Measurements from ENCODE around the gene TRAPPC5.

GRCh38 chr19:7732045-7732444, 51.4 kb downstream of the TRAPPC5 start, which contains the start of gene CLEC4G:
- TF ChIP-seq, protein P1, sequence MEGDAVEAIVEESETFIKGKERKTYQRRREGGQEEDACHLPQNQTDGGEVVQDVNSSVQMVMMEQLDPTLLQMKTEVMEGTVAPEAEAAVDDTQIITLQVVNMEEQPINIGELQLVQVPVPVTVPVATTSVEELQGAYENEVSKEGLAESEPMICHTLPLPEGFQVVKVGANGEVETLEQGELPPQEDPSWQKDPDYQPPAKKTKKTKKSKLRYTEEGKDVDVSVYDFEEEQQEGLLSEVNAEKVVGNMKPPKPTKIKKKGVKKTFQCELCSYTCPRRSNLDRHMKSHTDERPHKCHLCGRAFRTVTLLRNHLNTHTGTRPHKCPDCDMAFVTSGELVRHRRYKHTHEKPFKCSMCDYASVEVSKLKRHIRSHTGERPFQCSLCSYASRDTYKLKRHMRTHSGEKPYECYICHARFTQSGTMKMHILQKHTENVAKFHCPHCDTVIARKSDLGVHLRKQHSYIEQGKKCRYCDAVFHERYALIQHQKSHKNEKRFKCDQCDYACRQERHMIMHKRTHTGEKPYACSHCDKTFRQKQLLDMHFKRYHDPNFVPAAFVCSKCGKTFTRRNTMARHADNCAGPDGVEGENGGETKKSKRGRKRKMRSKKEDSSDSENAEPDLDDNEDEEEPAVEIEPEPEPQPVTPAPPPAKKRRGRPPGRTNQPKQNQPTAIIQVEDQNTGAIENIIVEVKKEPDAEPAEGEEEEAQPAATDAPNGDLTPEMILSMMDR (conservative IDR thresholded peaks at IDR 0.05; ENCODE audit: low read length), result no peak
- TF ChIP-seq EZH2phosphoT487 (IDR thresholded peaks at IDR 0.05; ENCODE audit: borderline replicate concordance, low read depth, low read length), result no peak
